GM03348 (cell line): Measurements from ENCODE around the gene ARHGAP6.

Source experiments
- DNase-seq: peaks from one replicate; pipeline ENCODE4 v3.0.0; 2012; ENCODE audit warnings: low spot score

ARHGAP6 gene

GRCh38 chrX:11665168-11666111, at the start of gene ARHGAP6:
TSS of gene ARHGAP6 (minus strand) at chrX:11665920. CDS start at chrX:11664828, 1,092 bp downstream.
- peak; percentile 57 for DNase-seq

GRCh38 chrX:11704725-11705495, 39.2 kb upstream of the ARHGAP6 start:
- DNase-seq = peak; percentile 6

- no peak for DNase-seq
Observed at GRCh38 chrX:11703855-11704254, 38.1 kb upstream of the ARHGAP6 start.

- no peak for DNase-seq
Observed at GRCh38 chrX:11702965-11703631, 37.4 kb upstream of the ARHGAP6 start.

- no peak for DNase-seq
Observed at GRCh38 chrX:11702420-11702819, 36.7 kb upstream of the ARHGAP6 start.

GRCh38 chrX:11698702-11699101, 33.0 kb upstream of the ARHGAP6 start:
- DNase-seq = no peak

GRCh38 chrX:11688201-11688600, 22.5 kb upstream of the ARHGAP6 start:
- no peak for DNase-seq

- DNase-seq = no peak
Observed at GRCh38 chrX:11687157-11687556, 21.4 kb upstream of the ARHGAP6 start.

GRCh38 chrX:11683057-11683456, 17.3 kb upstream of the ARHGAP6 start:
- no peak for DNase-seq

- no peak for DNase-seq
Observed at GRCh38 chrX:11678158-11678557, 12.4 kb upstream of the ARHGAP6 start.

GRCh38 chrX:11672213-11672612, 6.5 kb upstream of the ARHGAP6 start:
- no peak for DNase-seq

GRCh38 chrX:11670316-11670715, 4.6 kb upstream of the ARHGAP6 start:
- no peak for DNase-seq

GRCh38 chrX:11666952-11667685, 1.4 kb upstream of the ARHGAP6 start:
- DNase-seq = no peak

GRCh38 chrX:11666164-11666563, 444 bp upstream of the ARHGAP6 start:
- DNase-seq = no peak

- peak; percentile 16 for DNase-seq
Observed at GRCh38 chrX:11664211-11665167, 1.2 kb downstream of the ARHGAP6 start.

- no peak for DNase-seq
Observed at GRCh38 chrX:11663875-11664210, 1.9 kb downstream of the ARHGAP6 start.

GRCh38 chrX:11655282-11656015, 10.3 kb downstream of the ARHGAP6 start:
- DNase-seq = no peak

GRCh38 chrX:11648705-11649519, 16.8 kb downstream of the ARHGAP6 start:
- DNase-seq = no peak

GRCh38 chrX:11647138-11647537, 18.6 kb downstream of the ARHGAP6 start:
- no peak for DNase-seq
